Erythroblast (primary cell): ENCODE data around the gene KIAA1210.

Experiments used
- GATA1 ChIP-seq: IDR thresholded peaks from 2 replicates; pipeline ENCODE4 v1.6.1; 2011; ENCODE audit warnings: low read depth, mild to moderate bottlenecking, control low read depth, low read length, moderate library complexity
- POLR2A ChIP-seq: IDR thresholded peaks from 2 replicates; pipeline ENCODE4 v1.6.1; 2011; ENCODE audit warnings: mild to moderate bottlenecking, low read length

GRCh38 chrX:119055687-119056086 lies 71.9 kb downstream of the KIAA1210 start:
- TF ChIP-seq POLR2A (no peak), GATA1 (no peak)
